Measurements from ENCODE around the gene AHNAK.

Gene AHNAK

DNA sequence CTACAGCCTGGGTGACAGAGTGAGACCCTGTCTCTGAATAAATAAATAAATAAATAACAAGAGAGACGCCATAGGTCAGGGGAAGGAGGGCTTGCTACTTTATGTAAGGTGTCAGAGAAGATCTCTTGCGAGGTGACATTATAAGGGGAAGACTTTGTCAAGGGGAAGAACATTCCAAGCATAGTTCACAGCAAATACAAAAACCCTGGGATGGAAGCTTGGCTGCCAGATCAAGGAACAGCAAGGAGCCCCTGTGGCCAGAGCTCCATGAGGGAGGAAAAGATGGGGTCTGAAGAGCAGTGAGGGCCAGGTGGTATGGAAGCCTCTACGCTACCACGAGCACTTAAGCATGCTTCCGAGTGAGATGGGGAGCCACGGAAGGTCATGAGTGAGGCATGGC lies 62.3 kb downstream of the AHNAK start:
- no peak for TF ChIP-seq TAF1 (IDR thresholded peaks at IDR 0.05; ENCODE audit: borderline replicate concordance, insufficient read depth, low read length)
- no peak for TF ChIP-seq SIN3A (IDR thresholded peaks at IDR 0.05; ENCODE audit: borderline replicate concordance, insufficient read depth, low read length)
- TF ChIP-seq FOXP2 (optimal IDR thresholded peaks at IDR 0.05; ENCODE audit: borderline replicate concordance, extremely low read depth, extremely low read length, insufficient read depth), result no peak
- TF ChIP-seq, protein P1, sequence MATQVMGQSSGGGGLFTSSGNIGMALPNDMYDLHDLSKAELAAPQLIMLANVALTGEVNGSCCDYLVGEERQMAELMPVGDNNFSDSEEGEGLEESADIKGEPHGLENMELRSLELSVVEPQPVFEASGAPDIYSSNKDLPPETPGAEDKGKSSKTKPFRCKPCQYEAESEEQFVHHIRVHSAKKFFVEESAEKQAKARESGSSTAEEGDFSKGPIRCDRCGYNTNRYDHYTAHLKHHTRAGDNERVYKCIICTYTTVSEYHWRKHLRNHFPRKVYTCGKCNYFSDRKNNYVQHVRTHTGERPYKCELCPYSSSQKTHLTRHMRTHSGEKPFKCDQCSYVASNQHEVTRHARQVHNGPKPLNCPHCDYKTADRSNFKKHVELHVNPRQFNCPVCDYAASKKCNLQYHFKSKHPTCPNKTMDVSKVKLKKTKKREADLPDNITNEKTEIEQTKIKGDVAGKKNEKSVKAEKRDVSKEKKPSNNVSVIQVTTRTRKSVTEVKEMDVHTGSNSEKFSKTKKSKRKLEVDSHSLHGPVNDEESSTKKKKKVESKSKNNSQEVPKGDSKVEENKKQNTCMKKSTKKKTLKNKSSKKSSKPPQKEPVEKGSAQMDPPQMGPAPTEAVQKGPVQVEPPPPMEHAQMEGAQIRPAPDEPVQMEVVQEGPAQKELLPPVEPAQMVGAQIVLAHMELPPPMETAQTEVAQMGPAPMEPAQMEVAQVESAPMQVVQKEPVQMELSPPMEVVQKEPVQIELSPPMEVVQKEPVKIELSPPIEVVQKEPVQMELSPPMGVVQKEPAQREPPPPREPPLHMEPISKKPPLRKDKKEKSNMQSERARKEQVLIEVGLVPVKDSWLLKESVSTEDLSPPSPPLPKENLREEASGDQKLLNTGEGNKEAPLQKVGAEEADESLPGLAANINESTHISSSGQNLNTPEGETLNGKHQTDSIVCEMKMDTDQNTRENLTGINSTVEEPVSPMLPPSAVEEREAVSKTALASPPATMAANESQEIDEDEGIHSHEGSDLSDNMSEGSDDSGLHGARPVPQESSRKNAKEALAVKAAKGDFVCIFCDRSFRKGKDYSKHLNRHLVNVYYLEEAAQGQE (IDR thresholded peaks at IDR 0.05; ENCODE audit: insufficient read depth in 1 of 2, low read depth in 2 of 2, low read length in 2 of 2), result no peak
- TF ChIP-seq POLR2AphosphoS5 (IDR thresholded peaks at IDR 0.05; ENCODE audit: low read depth, low read length), result no peak

DNA sequence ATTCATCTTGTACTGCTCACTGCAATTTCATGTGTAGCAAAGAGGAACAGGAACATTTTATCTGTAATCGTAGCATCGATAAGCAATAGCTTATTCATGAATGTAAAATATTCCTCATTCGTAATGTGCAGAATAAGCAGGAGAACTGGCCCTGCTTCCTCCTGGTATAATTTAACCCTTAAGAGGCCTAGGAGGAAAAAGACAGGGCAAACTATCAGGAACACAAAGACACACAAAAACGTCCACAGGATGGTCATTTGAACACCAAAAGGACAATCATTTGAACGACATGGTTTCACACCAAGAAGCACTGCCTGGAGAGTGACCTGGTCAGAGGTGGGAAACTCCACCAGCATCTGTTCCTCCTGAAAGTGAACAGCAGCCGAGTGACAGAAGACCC lies 63.9 kb downstream of the AHNAK start:
- TF ChIP-seq FOXP2 (optimal IDR thresholded peaks at IDR 0.05; ENCODE audit: borderline replicate concordance, extremely low read depth, extremely low read length, insufficient read depth), result no peak
- no peak for TF ChIP-seq SIN3A (IDR thresholded peaks at IDR 0.05; ENCODE audit: borderline replicate concordance, insufficient read depth, low read length)
- TF ChIP-seq, protein P1 (IDR thresholded peaks at IDR 0.05; ENCODE audit: insufficient read depth in 1 of 2, low read depth in 2 of 2, low read length in 2 of 2), result no peak
- TF ChIP-seq POLR2AphosphoS5 (IDR thresholded peaks at IDR 0.05; ENCODE audit: low read depth, low read length), result no peak
- TF ChIP-seq TAF1 (IDR thresholded peaks at IDR 0.05; ENCODE audit: borderline replicate concordance, insufficient read depth, low read length), result no peak

DNA sequence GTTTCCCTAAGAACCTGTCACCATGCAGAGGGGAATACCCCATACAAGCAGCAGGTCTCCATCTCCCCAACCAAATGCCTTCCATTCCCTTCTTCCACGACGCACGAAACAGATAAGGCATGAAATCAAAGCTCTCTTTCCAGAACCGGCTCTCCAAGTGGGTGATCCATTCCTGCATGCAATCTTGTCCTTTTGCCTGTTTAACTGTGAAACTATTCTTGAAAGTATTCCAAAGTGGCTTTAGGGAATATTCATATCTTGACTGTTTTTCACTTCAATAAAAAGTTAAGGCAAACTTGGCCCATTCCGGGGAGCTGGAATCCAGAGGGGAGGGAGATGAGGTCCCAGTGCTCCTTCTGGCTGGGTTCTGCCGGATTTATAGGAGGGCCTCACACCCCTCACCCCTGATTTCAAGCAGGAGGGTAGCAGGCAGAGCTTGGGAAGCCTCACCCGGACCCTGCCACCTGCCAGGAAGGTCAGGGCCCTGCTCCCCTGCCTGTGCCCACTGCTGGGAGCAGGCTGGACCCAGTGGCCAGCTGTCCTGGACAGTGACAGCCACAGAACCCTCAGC lies 66.9 kb downstream of the AHNAK start:
- TF ChIP-seq POLR2AphosphoS5 (IDR thresholded peaks at IDR 0.05; ENCODE audit: low read depth, low read length), result no peak
- TF ChIP-seq, protein P1 (IDR thresholded peaks at IDR 0.05; ENCODE audit: insufficient read depth in 1 of 2, low read depth in 2 of 2, low read length in 2 of 2), result no peak
- no peak for TF ChIP-seq FOXP2 (optimal IDR thresholded peaks at IDR 0.05; ENCODE audit: borderline replicate concordance, extremely low read depth, extremely low read length, insufficient read depth)
- no peak for TF ChIP-seq SIN3A (IDR thresholded peaks at IDR 0.05; ENCODE audit: borderline replicate concordance, insufficient read depth, low read length)
- TF ChIP-seq TAF1 (IDR thresholded peaks at IDR 0.05; ENCODE audit: borderline replicate concordance, insufficient read depth, low read length), result no peak

DNA sequence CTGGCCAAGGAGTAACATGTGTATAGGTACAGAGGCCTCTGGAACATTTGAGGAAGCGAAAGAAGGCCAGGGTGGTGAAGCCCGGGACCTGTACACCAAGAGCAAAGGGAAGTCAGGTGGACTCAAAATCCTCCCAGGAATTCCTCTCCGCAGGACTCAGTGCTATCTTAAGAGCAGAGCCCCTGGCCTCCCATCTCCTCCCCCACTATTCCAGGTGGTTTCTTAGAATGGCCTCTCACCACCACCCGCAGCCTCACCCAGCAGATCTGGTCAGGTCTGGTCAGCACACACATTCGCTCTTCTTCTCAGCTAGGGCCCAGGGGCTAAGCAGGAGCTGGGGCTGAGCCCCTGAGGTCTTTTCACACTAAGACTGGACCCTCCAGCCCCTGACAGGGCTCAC lies 68.7 kb downstream of the AHNAK start:
- TF ChIP-seq TAF1 (IDR thresholded peaks at IDR 0.05; ENCODE audit: borderline replicate concordance, insufficient read depth, low read length), result no peak

DNA sequence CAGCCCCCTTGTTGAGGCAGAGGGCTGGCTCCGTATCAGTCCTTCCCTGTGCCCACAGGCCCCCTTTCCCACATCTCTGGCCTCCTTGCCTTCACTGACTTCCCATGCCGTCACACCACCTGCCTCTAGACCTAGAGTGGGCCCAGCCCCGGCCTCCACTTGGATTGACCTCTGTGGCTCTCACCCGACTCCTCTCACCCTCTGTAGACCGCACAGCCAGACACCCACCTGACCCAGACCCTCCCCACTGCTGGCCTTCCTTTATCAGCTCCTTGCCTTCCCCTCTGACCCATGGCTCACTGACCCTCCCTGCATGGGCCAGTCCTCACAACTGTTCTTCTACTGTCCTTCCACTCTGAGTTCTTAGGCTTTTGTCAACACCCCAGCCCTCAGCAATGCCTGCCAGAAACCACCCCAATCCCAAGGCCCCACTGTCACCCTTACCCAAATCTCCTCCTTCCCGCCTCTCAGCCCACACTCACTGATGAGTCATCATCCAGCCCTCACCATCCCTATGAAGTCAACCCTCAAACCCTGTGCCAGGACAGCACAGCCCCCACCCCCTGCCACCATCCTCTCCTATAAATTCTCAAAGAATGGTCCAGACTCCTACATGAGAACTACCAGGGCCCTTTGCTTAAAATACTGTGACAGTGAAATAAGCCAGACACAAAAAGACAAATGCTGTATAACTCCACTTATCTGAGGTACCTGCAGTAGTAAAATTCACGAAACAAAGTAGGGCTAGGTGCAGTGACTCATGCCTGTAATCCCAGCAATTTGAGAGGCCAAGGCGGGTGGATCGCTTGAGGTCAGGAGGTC lies 74.3 kb downstream of the AHNAK start:
- TF ChIP-seq TAF1 (IDR thresholded peaks at IDR 0.05; ENCODE audit: borderline replicate concordance, insufficient read depth, low read length) (no peak), SIN3A (IDR thresholded peaks at IDR 0.05; ENCODE audit: borderline replicate concordance, insufficient read depth, low read length) (no peak), FOXP2 (optimal IDR thresholded peaks at IDR 0.05; ENCODE audit: borderline replicate concordance, extremely low read depth, extremely low read length, insufficient read depth) (no peak), POLR2AphosphoS5 (IDR thresholded peaks at IDR 0.05; ENCODE audit: low read depth, low read length) (no peak)
- TF ChIP-seq, protein P1 (IDR thresholded peaks at IDR 0.05; ENCODE audit: insufficient read depth in 1 of 2, low read depth in 2 of 2, low read length in 2 of 2), result no peak
